ENCODE measurements around the gene CYFIP2.

DNA sequence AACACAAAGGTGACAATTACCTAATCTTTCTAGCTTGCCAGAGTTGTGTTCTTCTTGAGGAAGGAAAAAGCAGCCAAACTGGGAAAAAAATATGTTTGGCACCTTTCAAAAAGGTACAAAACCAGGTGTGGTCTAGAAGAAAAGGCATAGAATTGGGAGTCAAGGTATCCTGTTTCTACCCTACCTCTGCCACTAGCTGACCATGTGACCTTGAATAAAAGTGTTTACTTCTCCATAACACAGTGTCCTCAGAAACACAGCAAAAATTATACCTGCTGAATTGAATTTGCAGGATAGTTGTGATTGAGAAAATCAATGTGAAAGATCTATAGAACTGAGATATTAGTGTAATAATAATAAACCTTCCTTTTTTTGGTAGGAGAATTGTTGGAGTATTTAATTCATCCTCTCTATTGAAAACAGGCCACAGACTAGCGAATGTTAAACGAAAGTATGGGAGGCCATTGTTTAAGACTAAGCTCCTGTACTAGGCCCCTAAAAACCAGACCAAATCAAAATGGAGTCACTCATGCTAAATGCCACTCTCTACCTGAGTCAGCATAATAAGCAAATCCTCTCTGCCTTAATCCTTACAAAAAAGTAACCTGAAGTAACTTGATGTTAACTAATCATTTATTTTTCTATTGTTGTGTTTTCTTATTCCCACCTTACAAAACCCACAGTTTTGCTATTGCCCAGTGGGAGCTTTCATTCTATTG lies 12.6 kb downstream of the CYFIP2 start:
- TF ChIP-seq USF2 (CRISPR knock-in tag; IDR thresholded peaks at IDR 0.05) = no peak
- TF ChIP-seq, protein P1, sequence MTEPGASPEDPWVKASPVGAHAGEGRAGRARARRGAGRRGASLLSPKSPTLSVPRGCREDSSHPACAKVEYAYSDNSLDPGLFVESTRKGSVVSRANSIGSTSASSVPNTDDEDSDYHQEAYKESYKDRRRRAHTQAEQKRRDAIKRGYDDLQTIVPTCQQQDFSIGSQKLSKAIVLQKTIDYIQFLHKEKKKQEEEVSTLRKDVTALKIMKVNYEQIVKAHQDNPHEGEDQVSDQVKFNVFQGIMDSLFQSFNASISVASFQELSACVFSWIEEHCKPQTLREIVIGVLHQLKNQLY (CRISPR knock-in tag; IDR thresholded peaks at IDR 0.05) = no peak
- TF ChIP-seq, protein P2, sequence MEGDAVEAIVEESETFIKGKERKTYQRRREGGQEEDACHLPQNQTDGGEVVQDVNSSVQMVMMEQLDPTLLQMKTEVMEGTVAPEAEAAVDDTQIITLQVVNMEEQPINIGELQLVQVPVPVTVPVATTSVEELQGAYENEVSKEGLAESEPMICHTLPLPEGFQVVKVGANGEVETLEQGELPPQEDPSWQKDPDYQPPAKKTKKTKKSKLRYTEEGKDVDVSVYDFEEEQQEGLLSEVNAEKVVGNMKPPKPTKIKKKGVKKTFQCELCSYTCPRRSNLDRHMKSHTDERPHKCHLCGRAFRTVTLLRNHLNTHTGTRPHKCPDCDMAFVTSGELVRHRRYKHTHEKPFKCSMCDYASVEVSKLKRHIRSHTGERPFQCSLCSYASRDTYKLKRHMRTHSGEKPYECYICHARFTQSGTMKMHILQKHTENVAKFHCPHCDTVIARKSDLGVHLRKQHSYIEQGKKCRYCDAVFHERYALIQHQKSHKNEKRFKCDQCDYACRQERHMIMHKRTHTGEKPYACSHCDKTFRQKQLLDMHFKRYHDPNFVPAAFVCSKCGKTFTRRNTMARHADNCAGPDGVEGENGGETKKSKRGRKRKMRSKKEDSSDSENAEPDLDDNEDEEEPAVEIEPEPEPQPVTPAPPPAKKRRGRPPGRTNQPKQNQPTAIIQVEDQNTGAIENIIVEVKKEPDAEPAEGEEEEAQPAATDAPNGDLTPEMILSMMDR (IDR thresholded peaks at IDR 0.05) = no peak
- no peak for TF ChIP-seq ESRRA (CRISPR knock-in tag; IDR thresholded peaks at IDR 0.05; ENCODE audit: borderline replicate concordance)
- no peak for TF ChIP-seq TP53 (CRISPR knock-in tag; IDR thresholded peaks at IDR 0.05)

All from WTC11 (cell line).